Left lung (tissue), 10 donors: ENCODE data around the gene TMEM131. TPM values are rescaled to one million over a fixed set of nuclear protein-coding genes. Genes with fewer than 3 reads are reported as not detected.
"Not testable (repeated sequence)": the region's sequence is repeated elsewhere in the genome, so short reads cannot be mapped to it uniquely, and the experiment has no call there.

Experiments
- ATAC-seq: fragments of 200-7000 bp; cut with Tn5 transposase; one replicate; pipeline ENCODE4 v1.9.1; 2020; ENCODE audit warnings: moderate library complexity
- DNase-seq, 4 donors: peaks; one replicate each; pipeline ENCODE4 v3.0.0-alpha.2; 2013 to 2020
- H3K27ac ChIP-seq, 2 donors: fragments of 200-600 bp; sonication (generic) in 1 of 2; one replicate each; pipeline versions ENCODE4 v1.5.0 to v1.8.0; 2020 to 2021
- H3K27me3 ChIP-seq, 2 donors: fragments of 200-600 bp; sonication (generic) in 1 of 2; one replicate each; pipeline versions ENCODE4 v1.5.0 to v1.8.0; 2020 to 2021
- H3K36me3 ChIP-seq, 2 donors: fragments of 200-600 bp; sonication (generic) in 1 of 2; one replicate each; pipeline versions ENCODE4 v1.5.0 to v1.8.0; 2020 to 2021
- H3K4me1 ChIP-seq, 2 donors: fragments of 200-600 bp; one replicate each; pipeline ENCODE4 v1.8.0; 2021
- H3K4me3 ChIP-seq, 2 donors: fragments of 200-600 bp; sonication (generic) in 1 of 2; one replicate each; pipeline versions ENCODE4 v1.5.0 to v1.8.0; 2020 to 2021; ENCODE audit warnings: mild to moderate bottlenecking in 1 of 2
- H3K9me3 ChIP-seq, 2 donors: fragments of 200-600 bp; sonication (generic) in 1 of 2; one replicate each; pipeline versions ENCODE4 v1.5.0 to v1.8.0; 2020 to 2021
- intact Hi-C, 2 donors: fragments of 100-400 bp; cut with DNase I; formaldehyde crosslinking; loops; one replicate each; pipeline versions ENCODE4 v1.11.2 to v1.14.2; 2022
- polyA plus RNA-seq, 6 donors: library from polyadenylated mRNA; unstranded; fragments of 120-200 nt; gene quantifications; one replicate each; pipeline ENCODE4 v1.2.1, GENCODE V29; 2013; ENCODE audit not compliant: insufficient read length in 6 of 6
- total RNA-seq, 2 donors: library from RNA; stranded (reverse); fragmentation: NEBNext Ultra II Directional; extraction: Animal tissue kit (Norgen Biotek cat#: 25700); gene quantifications; one replicate each; pipeline ENCODE4 v1.2.1, GENCODE V29; 2021
- TF ChIP-seq, protein P1 (sequence below), 2 donors: fragments of 200-600 bp; sonication (generic) in 1 of 2; IDR thresholded peaks; one replicate each; pipeline versions ENCODE4 v1.5.0 to v1.8.0; 2021; ENCODE audit warnings: antibody characterized with exemption in 2 of 2
- donor health status: DM: no; HTN: yes; CAD: no.
- donor health status: DM: no; HTN: no; CAD: no.

TMEM131 gene
- total and polyA plus RNA-seq, 8 donors, result 43.9 to 52.0 (median 47.8) TPM

DNA sequence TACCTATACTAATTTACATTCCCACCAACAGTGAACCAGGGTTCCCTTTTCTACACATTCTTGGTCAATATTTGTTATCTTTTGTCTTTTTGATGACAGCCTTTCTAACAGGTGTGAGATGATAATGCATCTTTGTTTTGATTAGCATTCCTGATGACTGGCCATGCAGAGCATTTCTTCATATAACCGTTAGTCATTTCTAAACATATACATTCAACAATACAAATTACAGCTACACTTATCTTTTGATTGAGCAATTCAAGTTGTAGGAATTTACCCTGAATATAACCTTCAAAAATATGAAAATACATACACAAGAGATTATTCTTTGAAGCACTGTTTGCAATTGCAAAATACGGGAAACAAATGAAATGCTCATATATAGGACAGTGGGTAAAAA lies 94.9 kb downstream of the TMEM131 start:
- Histone ChIP-seq H3K27me3 (no peaks in the 10 kb centered on the region), H3K9me3 (no peaks in the 10 kb centered on the region), H3K4me1 (no peaks in the 10 kb centered on the region), H3K4me3 (no peak overlapping the region), H3K36me3 (no peaks in the 10 kb centered on the region), H3K27ac (no peak overlapping the region)
- intact Hi-C loops, result no loop called here
- TF ChIP-seq, protein P1, sequence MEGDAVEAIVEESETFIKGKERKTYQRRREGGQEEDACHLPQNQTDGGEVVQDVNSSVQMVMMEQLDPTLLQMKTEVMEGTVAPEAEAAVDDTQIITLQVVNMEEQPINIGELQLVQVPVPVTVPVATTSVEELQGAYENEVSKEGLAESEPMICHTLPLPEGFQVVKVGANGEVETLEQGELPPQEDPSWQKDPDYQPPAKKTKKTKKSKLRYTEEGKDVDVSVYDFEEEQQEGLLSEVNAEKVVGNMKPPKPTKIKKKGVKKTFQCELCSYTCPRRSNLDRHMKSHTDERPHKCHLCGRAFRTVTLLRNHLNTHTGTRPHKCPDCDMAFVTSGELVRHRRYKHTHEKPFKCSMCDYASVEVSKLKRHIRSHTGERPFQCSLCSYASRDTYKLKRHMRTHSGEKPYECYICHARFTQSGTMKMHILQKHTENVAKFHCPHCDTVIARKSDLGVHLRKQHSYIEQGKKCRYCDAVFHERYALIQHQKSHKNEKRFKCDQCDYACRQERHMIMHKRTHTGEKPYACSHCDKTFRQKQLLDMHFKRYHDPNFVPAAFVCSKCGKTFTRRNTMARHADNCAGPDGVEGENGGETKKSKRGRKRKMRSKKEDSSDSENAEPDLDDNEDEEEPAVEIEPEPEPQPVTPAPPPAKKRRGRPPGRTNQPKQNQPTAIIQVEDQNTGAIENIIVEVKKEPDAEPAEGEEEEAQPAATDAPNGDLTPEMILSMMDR (IDR thresholded peaks at IDR 0.05), result no peak
- no peak for ATAC-seq
- no peak for DNase-seq

DNA sequence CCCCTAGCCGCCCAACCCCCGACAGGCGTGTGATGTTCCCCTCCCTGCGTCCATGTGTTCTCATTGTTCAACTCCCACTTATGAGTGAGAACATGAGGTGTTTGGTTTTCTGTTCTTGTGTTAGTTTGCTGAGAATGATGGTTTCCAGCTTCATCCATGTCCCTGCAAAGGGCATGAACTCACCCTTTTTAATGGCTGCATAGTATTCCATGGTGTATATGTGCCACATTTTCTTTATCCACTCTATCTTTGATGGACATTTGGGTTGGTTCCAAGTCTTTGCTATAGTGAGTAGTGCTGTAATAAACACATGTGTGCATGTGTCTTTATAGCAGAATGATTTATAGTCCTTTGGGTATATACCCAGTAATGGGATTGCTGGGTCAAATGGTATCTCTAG lies 102.7 kb downstream of the TMEM131 start:
- DNase-seq, H3K36me3 ChIP-seq, H3K4me3 ChIP-seq, ATAC-seq, intact Hi-C loops, H3K9me3 ChIP-seq, H3K27me3 ChIP-seq, H3K4me1 ChIP-seq, H3K27ac ChIP-seq: not testable (repeated sequence)

DNA sequence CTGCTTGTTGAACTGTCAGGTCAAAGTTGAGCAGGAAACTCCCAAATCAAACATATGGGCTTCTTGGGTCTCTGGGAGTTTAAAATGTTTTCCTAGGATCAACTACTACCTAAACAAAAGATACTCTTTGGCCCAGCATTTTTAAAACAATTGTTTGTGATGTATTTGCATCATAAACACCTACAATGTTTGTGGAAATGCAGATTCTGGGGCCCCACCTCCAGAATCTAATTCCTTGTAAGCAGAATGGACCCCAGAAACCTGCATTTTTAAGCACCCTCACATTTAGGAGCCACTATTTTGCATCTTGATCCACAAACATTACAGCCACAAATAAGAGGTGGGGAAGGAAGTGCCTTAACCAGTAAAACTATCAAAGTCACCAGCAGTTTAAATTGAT lies 104.1 kb downstream of the TMEM131 start:
- no peaks in the 10 kb centered on the region for H3K27me3 ChIP-seq
- no peak for ATAC-seq
- peaks cover 0 to 16% of the 10 kb centered on the region in 2 donors for H3K36me3 ChIP-seq
- intact Hi-C loops, result no loop called here
- H3K27ac ChIP-seq, result no peak overlapping the region
- TF ChIP-seq, protein P1 (IDR thresholded peaks at IDR 0.05), result no peak
- H3K4me1 ChIP-seq, result no peaks in the 10 kb centered on the region
- H3K9me3 ChIP-seq, result peaks cover 0 to 2% of the 10 kb centered on the region in 2 donors
- no peak overlapping the region for H3K4me3 ChIP-seq
- DNase-seq, result no peak

DNA sequence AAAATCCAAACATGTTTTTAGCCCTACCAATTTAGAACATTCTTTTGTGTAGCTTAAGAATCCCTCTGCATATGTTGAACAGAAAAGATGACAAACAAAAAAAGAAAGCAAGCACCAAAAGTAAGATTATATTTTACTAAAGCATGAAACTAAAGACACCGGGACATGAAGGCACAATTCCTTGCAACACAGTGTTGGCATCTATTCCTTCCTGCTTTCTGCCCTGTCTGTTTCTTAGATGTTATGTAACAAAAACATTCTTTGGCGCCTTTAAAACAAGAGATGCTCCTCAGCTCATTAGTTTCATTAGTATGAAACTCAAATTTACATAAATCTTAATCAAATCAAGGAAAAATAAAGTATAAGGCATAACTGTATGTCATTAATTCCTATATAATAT lies 106.6 kb downstream of the TMEM131 start:
- intact Hi-C loops, result no loop called here
- Histone ChIP-seq H3K36me3 (peaks cover 0 to 29% of the 10 kb centered on the region in 2 donors), H3K4me3 (no peak overlapping the region), H3K27me3 (no peaks in the 10 kb centered on the region), H3K9me3 (peaks cover 0 to 16% of the 10 kb centered on the region in 2 donors), H3K4me1 (no peaks in the 10 kb centered on the region), H3K27ac (no peak overlapping the region)
- ATAC-seq (no peak), DNase-seq (no peak)
- TF ChIP-seq, protein P1 (IDR thresholded peaks at IDR 0.05), result no peak

DNA sequence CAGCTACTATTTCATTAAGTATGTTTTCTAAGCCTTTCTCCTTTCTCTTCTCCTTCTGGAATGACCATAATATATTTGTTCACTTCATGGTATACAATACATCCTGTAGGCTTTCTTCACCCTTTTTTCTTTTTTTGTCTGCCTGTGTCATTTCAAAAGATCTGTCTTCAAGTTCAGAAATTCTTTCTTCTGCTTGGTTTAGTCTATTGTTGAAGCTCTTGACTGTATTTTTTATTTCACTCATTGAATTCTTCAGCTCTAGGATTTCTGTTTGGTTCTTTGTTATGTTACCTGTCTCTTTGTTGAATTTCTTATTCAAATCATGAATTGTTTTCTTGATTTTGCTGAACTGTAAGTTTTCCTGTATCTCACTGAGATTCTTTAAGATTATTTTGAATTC lies 109.9 kb downstream of the TMEM131 start:
- Histone ChIP-seq H3K4me1 (no peaks in the 10 kb centered on the region), H3K27ac (no peak overlapping the region), H3K4me3 (no peak overlapping the region), H3K36me3 (peaks cover 0 to 29% of the 10 kb centered on the region in 2 donors), H3K9me3 (peaks cover 0 to 16% of the 10 kb centered on the region in 2 donors), H3K27me3 (no peaks in the 10 kb centered on the region)
- ATAC-seq, result no peak
- no peak for DNase-seq
- intact Hi-C loops, result no loop called here
- TF ChIP-seq, protein P1 (IDR thresholded peaks at IDR 0.05), result no peak

DNA sequence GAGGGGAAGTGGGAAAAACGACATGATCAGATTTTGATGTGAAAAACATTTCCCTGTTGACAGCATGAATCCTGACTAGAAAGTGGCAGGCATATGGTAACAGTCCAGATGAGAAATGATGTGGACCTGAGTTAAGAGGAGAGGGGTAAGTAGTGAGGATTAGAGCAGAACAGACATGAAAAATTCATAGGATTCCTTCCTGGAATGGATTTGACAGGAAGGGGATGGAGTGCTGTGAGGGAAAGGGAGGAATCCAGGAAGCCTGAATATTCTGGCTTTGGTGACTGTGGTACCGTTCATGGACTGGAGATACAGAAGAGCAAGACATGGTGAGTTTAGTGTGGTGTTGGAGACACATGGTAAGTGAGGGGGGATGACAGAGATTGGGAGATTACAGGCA lies 115.4 kb downstream of the TMEM131 start:
- TF ChIP-seq, protein P1 (IDR thresholded peaks at IDR 0.05), result no peak
- intact Hi-C loops, result no loop called here
- no peaks in the 10 kb centered on the region for H3K27me3 ChIP-seq
- ATAC-seq (no peak), DNase-seq (no peak)
- H3K4me1 ChIP-seq, result no peaks in the 10 kb centered on the region
- H3K9me3 ChIP-seq, result peaks cover 0 to 4% of the 10 kb centered on the region in 2 donors
- H3K27ac ChIP-seq, result no peak overlapping the region
- peaks cover 0 to under 1% of the 10 kb centered on the region in 2 donors for H3K36me3 ChIP-seq
- H3K4me3 ChIP-seq, result no peak overlapping the region
